ENCODE data around the gene PREX1.

DNA sequence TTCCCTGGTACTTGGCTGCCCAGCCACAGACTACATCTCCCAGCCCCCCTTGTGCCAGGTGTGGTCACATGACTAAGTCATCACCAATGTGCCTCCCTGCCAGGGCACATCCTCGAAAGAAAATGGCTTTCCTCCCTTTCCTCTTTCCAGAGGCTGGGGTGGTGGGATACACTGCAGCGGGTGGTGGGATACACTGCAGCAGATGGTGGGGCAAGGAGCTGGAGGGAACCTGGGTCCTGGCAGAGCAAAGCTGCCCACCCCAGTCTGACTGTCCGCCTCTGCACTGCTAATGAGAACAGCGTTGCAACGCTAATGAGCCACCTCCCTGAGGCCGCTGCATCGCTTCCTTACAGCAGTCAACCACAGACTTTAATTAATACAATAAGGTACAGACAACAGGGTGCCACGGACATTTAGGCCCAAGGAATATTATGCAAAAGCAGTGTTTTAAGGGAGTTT is 125.3 kb downstream of the PREX1 start:
- TF ChIP-seq POLR2A (IDR thresholded peaks at IDR 0.05), result no peak
- TF ChIP-seq, protein P1, sequence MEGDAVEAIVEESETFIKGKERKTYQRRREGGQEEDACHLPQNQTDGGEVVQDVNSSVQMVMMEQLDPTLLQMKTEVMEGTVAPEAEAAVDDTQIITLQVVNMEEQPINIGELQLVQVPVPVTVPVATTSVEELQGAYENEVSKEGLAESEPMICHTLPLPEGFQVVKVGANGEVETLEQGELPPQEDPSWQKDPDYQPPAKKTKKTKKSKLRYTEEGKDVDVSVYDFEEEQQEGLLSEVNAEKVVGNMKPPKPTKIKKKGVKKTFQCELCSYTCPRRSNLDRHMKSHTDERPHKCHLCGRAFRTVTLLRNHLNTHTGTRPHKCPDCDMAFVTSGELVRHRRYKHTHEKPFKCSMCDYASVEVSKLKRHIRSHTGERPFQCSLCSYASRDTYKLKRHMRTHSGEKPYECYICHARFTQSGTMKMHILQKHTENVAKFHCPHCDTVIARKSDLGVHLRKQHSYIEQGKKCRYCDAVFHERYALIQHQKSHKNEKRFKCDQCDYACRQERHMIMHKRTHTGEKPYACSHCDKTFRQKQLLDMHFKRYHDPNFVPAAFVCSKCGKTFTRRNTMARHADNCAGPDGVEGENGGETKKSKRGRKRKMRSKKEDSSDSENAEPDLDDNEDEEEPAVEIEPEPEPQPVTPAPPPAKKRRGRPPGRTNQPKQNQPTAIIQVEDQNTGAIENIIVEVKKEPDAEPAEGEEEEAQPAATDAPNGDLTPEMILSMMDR (IDR thresholded peaks at IDR 0.05), result no peak

Measured in prostate gland (tissue), 2 donors.